ENCODE results near the gene SYNGR2. TPM values are rescaled to one million over a fixed set of nuclear protein-coding genes. Genes with fewer than 3 reads are reported as not detected.

Gene SYNGR2
- total RNA-seq, 2 donors from 2014 or later, result 133 to 284 TPM

DNA sequence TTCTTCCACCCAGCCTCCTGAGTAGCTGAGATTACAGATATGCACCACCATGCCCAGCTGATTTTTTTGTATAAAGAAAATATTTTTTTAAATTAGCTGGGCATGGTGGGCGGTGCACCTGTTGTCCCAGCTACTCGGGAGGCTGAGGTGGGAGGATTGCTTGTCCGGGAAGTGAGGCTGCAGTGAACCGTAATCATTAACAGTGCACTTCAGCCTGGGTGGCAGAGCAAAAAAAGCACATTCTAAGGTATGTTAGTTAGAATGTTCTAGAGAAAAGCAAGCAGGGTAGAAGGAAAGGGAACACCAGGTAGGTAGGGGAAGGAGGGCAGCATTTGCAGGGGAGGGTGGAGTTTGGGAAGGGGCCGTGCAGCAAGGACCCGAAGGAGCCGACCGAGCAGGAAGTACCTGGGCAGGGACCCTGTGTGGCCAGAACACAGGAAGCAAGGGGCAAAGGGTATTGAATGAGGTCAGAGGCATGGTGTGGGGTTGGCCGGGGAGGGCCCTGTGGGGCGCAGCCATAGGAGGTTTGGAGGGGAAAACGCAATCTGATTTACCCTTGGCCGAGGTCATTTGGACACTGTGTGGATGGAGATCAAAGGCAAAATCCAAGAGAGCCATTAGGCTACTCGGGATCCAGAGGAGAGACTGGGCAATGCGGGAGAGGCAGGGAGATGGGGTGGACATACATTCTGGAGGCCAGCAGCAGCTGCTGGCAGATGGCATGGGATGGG lies 19.9 kb upstream of the SYNGR2 start:
- intact Hi-C loops (cut with DNase I), result no loop called here
- no peaks in the 10 kb centered on the region for H3K27me3 ChIP-seq (replicated peaks; ENCODE audit: insufficient read depth)
- no peaks in the 10 kb centered on the region for H3K9me3 ChIP-seq
- no peak for TF ChIP-seq POLR2A (IDR thresholded peaks at IDR 0.05)
- TF ChIP-seq, protein P1, sequence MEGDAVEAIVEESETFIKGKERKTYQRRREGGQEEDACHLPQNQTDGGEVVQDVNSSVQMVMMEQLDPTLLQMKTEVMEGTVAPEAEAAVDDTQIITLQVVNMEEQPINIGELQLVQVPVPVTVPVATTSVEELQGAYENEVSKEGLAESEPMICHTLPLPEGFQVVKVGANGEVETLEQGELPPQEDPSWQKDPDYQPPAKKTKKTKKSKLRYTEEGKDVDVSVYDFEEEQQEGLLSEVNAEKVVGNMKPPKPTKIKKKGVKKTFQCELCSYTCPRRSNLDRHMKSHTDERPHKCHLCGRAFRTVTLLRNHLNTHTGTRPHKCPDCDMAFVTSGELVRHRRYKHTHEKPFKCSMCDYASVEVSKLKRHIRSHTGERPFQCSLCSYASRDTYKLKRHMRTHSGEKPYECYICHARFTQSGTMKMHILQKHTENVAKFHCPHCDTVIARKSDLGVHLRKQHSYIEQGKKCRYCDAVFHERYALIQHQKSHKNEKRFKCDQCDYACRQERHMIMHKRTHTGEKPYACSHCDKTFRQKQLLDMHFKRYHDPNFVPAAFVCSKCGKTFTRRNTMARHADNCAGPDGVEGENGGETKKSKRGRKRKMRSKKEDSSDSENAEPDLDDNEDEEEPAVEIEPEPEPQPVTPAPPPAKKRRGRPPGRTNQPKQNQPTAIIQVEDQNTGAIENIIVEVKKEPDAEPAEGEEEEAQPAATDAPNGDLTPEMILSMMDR (IDR thresholded peaks at IDR 0.05), result no peak
- no peak for TF ChIP-seq POLR2AphosphoS5 (IDR thresholded peaks at IDR 0.05)
- no peaks in the 10 kb centered on the region for H3K36me3 ChIP-seq
- 77% methylated on average over 14 of the region's 14 CpGs for WGBS
- DNase-seq (ENCODE audit: low spot score), result no peak
- H3K27ac ChIP-seq, result no peak overlapping the region
- H3K4me1 ChIP-seq (replicated peaks), result no peaks in the 10 kb centered on the region
- H3K4me3 ChIP-seq, result no peak overlapping the region

DNA sequence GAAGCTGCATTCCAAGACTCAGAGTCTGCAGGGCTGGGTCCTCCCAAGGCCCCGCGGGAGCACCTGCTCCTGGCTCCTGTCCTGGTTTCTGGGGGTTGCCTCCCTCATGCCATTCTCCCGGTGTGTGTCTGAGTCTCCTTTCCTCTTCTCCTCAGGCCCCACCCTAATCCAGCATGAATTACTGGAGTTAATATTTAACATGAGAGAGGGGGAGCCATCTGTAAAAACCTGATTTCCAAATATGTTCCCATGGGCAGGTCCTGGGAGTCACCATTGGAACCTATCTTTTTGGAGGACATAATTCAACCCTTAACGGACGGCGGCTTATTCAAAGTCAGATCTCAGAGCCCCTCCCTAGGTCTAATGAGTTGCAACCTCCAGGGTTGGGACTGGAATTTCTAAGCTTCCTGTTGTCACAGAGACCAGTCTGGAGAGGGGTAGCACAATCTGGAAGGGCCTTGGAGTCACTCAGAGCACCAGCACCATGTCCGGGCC lies 16.8 kb upstream of the SYNGR2 start:
- Histone ChIP-seq H3K27me3 (replicated peaks; ENCODE audit: insufficient read depth) (no peaks in the 10 kb centered on the region), H3K27ac (no peak overlapping the region), H3K4me1 (replicated peaks) (no peaks in the 10 kb centered on the region), H3K9me3 (no peaks in the 10 kb centered on the region), H3K36me3 (no peaks in the 10 kb centered on the region), H3K4me3 (no peak overlapping the region)
- TF ChIP-seq POLR2AphosphoS5 (IDR thresholded peaks at IDR 0.05) (peak; percentile 43), POLR2A (IDR thresholded peaks at IDR 0.05) (no peak)
- TF ChIP-seq, protein P1 (IDR thresholded peaks at IDR 0.05), result no peak
- intact Hi-C loops (cut with DNase I), result no loop called here
- WGBS, result 31% methylated on average over 7 of the region's 7 CpGs
- peak; percentile 60 for DNase-seq (ENCODE audit: low spot score)

DNA sequence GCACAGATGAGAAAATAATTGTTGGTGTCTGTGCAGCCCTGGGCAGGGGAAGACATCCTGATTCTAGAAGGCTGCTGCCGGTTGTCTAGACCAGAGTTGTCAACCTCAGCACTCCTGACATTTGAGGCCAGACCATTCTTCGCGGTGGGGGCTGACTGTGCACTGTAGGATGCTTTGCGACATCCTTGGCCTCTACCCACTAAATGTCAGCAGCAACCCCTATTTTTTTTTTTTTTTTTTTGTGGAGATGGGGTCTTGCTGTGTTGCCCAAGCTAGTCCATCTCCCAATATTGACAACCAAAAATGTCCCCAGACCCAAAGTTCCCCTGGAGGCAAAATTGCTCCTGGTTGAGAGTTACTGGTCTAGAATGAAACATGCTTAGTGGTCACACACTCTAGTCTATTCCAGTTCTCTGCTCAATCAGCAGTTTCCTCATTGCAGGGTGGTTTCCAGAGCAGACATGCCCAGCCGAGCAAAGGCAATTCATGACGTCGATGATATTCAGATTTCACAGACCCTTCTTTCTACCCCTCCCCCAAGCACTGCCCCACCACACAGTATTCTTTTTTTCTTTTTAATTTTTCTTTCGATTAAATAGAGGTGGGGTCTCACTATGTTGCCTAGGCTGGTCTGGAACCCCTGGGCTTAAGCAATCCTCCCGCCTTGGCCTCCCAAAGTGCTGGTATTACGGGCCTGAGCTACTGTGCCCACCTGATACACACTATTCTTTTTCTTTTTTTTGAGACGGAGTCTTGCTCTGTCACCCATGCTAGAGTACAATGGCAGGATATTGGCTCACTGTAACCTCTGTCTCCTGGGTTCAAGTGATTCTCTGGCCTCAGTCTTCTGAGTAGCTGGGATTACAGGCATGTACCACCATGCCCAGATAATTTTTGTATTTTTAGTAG lies 13.2 kb upstream of the SYNGR2 start:
- Histone ChIP-seq H3K9me3 (no peaks in the 10 kb centered on the region), H3K27ac (no peak overlapping the region), H3K27me3 (replicated peaks; ENCODE audit: insufficient read depth) (no peaks in the 10 kb centered on the region), H3K4me1 (replicated peaks) (no peaks in the 10 kb centered on the region), H3K4me3 (no peak overlapping the region), H3K36me3 (no peaks in the 10 kb centered on the region)
- 78% methylated on average over 11 of the region's 11 CpGs for WGBS
- no peak for DNase-seq (ENCODE audit: low spot score)
- intact Hi-C loops (cut with DNase I), result no loop called here
- no peak for TF ChIP-seq POLR2AphosphoS5 (IDR thresholded peaks at IDR 0.05)
- TF ChIP-seq, protein P1 (IDR thresholded peaks at IDR 0.05), result no peak
- no peak for TF ChIP-seq POLR2A (IDR thresholded peaks at IDR 0.05)

DNA sequence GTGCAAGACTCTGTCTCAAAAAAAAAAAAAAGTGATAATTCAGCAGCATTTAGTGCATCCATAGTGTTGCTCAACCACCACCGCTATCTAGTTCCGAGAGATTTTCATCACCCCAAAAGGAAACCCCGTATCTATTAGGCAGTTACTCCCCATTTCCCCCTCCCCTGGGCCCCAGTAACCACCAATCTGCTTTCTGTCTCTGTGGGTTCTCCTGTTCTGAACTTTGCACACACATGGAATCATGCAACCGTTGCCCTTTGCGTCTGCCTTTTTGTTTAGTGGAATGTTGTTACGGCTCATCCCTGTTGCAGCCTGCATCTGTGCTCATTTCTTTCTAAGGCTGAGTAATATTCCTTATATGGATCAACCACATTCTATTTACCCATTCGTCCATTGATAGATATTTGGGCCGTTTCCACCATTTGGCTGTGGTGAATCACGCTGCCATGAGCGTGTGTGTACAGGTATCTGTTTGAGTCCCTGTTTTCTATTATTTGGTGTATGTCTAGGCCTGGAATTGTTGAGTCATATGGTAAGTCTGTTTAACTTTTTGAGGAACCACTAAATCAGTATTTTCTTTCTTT lies 8.7 kb upstream of the SYNGR2 start:
- H3K9me3 ChIP-seq, result no peaks in the 10 kb centered on the region
- intact Hi-C loops (cut with DNase I), result no loop called here
- no peaks in the 10 kb centered on the region for H3K27me3 ChIP-seq (replicated peaks; ENCODE audit: insufficient read depth)
- TF ChIP-seq POLR2A (IDR thresholded peaks at IDR 0.05) (no peak), POLR2AphosphoS5 (IDR thresholded peaks at IDR 0.05) (peak; percentile 85)
- 40% methylated on average over 10 of the region's 10 CpGs for WGBS
- no peaks in the 10 kb centered on the region for H3K36me3 ChIP-seq
- peaks cover 5% of the 10 kb centered on the region for H3K4me1 ChIP-seq (replicated peaks)
- H3K27ac ChIP-seq, result peak overlapping the region; percentile 6 to 49
- DNase-seq (ENCODE audit: low spot score), result peak; percentile 68
- no peak overlapping the region for H3K4me3 ChIP-seq

Measured in prostate gland (tissue), 2 donors.